ENCODE data around the gene CARTPT.

GRCh38 chr5:71705421-71705820, 13.7 kb upstream of the CARTPT start:
- TF ChIP-seq CTCF (IDR thresholded peaks at IDR 0.05; ENCODE audit: low read depth, low read length, poor library complexity, severe bottlenecking): no peak
- no peak for TF ChIP-seq EZH2phosphoT487 (IDR thresholded peaks at IDR 0.05; ENCODE audit: borderline replicate concordance, low read length)

All from DOHH2 (cell line).